ENCODE data around the gene OR5T2.
"Not testable (repeated sequence)": the region's sequence is repeated elsewhere in the genome, so short reads cannot be mapped to it uniquely, and the experiment has no call there.

Gene OR5T2

GRCh38 chr11:56234155-56234554 is at the start of gene OR5T2:
Gene OR5T2 (minus strand): TSS chr11:56234255. CDS start chr11:56233062, 1,193 bp downstream.
- no peak within 1 kb of the TSS for H3K4me3 ChIP-seq (replicated peaks; ENCODE audit: low read depth, low read length)
- no peak for TF ChIP-seq CTCF (IDR thresholded peaks at IDR 0.05; ENCODE audit: insufficient read depth, low read length, poor library complexity, severe bottlenecking)
- no peak for DNase-seq (ENCODE audit: extremely low read depth, insufficient read length)
- no peaks in the 10 kb centered on the region for H3K27me3 ChIP-seq (replicated peaks; ENCODE audit: control insufficient read depth, insufficient read depth, low read length)
- H3K36me3 ChIP-seq (ENCODE audit: control insufficient read depth, insufficient read depth, low read length) = no peaks in the 10 kb centered on the region

- no peaks in the 10 kb centered on the region for H3K27me3 ChIP-seq (replicated peaks; ENCODE audit: control insufficient read depth, insufficient read depth, low read length)
- no peak within 1 kb of the TSS for H3K4me3 ChIP-seq (replicated peaks; ENCODE audit: low read depth, low read length)
- no peaks in the 10 kb centered on the region for H3K36me3 ChIP-seq (ENCODE audit: control insufficient read depth, insufficient read depth, low read length)
- DNase-seq (ENCODE audit: extremely low read depth, insufficient read length) = no peak
- TF ChIP-seq CTCF (IDR thresholded peaks at IDR 0.05; ENCODE audit: insufficient read depth, low read length, poor library complexity, severe bottlenecking) = no peak
Measured at GRCh38 chr11:56273854-56274253, 39.8 kb upstream of the OR5T2 start, which contains the start of gene OR5T1. Gene OR5T1 (plus strand): TSS chr11:56274154. CDS start chr11:56275639, 1,485 bp downstream.

- TF ChIP-seq CTCF (IDR thresholded peaks at IDR 0.05; ENCODE audit: insufficient read depth, low read length, poor library complexity, severe bottlenecking) = no peak
- Histone ChIP-seq H3K27me3 (replicated peaks; ENCODE audit: control insufficient read depth, insufficient read depth, low read length) (no peaks in the 10 kb centered on the region), H3K4me3 (replicated peaks; ENCODE audit: low read depth, low read length) (no peak overlapping the region), H3K36me3 (ENCODE audit: control insufficient read depth, insufficient read depth, low read length) (no peaks in the 10 kb centered on the region)
- DNase-seq (ENCODE audit: extremely low read depth, insufficient read length) = no peak
Measured at GRCh38 chr11:56271092-56271491, 37.0 kb upstream of the OR5T2 start.

GRCh38 chr11:56251954-56252353 is 17.9 kb upstream of the OR5T2 start, which contains the start of gene OR5T3:
Gene OR5T3 (plus strand): TSS chr11:56252254. CDS start chr11:56252254, 0 bp downstream.
- H3K36me3 ChIP-seq (ENCODE audit: control insufficient read depth, insufficient read depth, low read length) = no peaks in the 10 kb centered on the region
- TF ChIP-seq CTCF (IDR thresholded peaks at IDR 0.05; ENCODE audit: insufficient read depth, low read length, poor library complexity, severe bottlenecking) = no peak
- H3K27me3 ChIP-seq (replicated peaks; ENCODE audit: control insufficient read depth, insufficient read depth, low read length) = no peaks in the 10 kb centered on the region
- DNase-seq (ENCODE audit: extremely low read depth, insufficient read length) = no peak
- H3K4me3 ChIP-seq (replicated peaks; ENCODE audit: low read depth, low read length) = no peak within 1 kb of the TSS

GRCh38 chr11:56219735-56220134 is 14.3 kb downstream of the OR5T2 start:
- DNase-seq (ENCODE audit: extremely low read depth, insufficient read length); H3K27me3 ChIP-seq (replicated peaks; ENCODE audit: control insufficient read depth, insufficient read depth, low read length); H3K36me3 ChIP-seq (ENCODE audit: control insufficient read depth, insufficient read depth, low read length); H3K4me3 ChIP-seq (replicated peaks; ENCODE audit: low read depth, low read length): not testable (repeated sequence)

GRCh38 chr11:56214537-56214936 is 19.5 kb downstream of the OR5T2 start:
- DNase-seq (ENCODE audit: extremely low read depth, insufficient read length) = no peak
- Histone ChIP-seq H3K4me3 (replicated peaks; ENCODE audit: low read depth, low read length) (no peak overlapping the region), H3K27me3 (replicated peaks; ENCODE audit: control insufficient read depth, insufficient read depth, low read length) (no peaks in the 10 kb centered on the region), H3K36me3 (ENCODE audit: control insufficient read depth, insufficient read depth, low read length) (no peaks in the 10 kb centered on the region)
- no peak for TF ChIP-seq CTCF (IDR thresholded peaks at IDR 0.05; ENCODE audit: insufficient read depth, low read length, poor library complexity, severe bottlenecking)
